Stimulated activated CD4-positive, alpha-beta T cell treated with anti-CD3 and anti-CD28 coated beads, Interleukin-1b, Interleukin-23, amount 100 ng/mL, for 4 hours (primary cell): Measurements from ENCODE around the gene DSC2.
"Not testable (repeated sequence)": the region's sequence is repeated elsewhere in the genome, so short reads cannot be mapped to it uniquely, and the experiment has no call there.

Source experiments
- DNase-seq, 2 donors: peaks; one replicate each; pipeline ENCODE4 v3.0.0-alpha.2; 2020; ENCODE audit warnings: low read depth in 2 of 2

DSC2 gene

GRCh38 chr18:31043709-31044108 is 58.5 kb downstream of the DSC2 start:
- no peak for DNase-seq

- DNase-seq: no peak
These were observed 59.6 kb downstream of the DSC2 start, which contains the start of gene DSC3 for GRCh38 chr18:31042406-31043181. Gene DSC3 (minus strand): TSS chr18:31042742. CDS start chr18:31042660, 82 bp downstream.

DNA sequence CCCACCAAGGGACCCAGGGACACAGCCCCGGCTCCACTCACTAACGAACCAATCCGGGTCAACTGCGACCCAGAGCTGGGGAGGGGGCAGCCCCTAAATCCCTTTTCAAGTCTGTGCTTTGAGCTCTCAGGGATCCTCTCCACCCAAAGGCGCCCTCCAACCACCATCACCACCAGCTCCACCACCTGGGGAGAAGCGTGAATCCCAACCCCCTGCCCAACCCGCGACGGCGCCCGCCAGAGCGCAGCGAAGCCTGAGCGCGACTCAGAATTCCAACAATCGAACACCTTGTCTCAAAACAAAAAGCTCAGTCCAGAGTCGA is 60.2 kb downstream of the DSC2 start:
- DNase-seq: no peak

DNA sequence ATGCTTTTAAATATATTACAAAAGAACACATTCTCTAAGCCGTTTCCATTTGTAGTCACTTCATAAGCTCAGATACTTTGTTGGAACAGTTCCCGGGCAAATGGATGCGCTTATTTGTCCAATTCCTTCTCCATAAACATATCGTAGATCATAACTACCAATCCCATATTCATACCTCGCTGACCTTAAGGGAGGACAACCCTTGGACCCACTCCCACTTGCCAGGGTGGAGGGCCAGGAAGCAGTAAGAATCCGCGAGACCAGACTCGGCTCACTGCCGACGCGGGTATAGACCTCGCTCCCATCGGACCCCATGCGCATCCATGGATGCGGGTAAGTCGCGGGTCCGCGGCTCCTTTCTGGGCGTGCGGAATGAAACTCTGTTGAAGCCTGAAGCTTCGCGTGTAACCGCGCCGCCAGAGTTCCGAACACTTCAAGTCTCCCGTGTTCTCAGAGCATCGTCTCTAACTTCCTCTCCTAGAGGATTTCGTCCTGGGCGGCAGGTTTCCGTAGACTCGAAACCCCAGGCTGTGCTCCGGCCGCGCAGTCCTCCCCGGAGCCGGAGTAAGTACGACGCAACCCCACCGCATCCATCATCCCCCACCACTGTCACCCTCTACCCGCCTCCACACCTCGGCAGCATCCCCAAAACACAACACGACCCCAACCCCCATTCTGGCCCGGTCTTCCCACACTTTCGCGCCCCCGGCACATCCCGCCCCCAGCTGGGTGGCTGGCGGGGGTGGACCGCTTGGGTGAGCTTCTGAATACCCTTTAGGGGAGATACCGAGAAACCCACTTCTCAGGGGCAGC is 60.7 kb downstream of the DSC2 start:
- peak in 1 of 2 donors; percentile 0 for DNase-seq

- DNase-seq: no peak
These were observed 61.4 kb downstream of the DSC2 start for GRCh38 chr18:31040686-31041270.

- DNase-seq: no peak
These were observed 62.8 kb downstream of the DSC2 start for GRCh38 chr18:31039426-31039825.

DNA sequence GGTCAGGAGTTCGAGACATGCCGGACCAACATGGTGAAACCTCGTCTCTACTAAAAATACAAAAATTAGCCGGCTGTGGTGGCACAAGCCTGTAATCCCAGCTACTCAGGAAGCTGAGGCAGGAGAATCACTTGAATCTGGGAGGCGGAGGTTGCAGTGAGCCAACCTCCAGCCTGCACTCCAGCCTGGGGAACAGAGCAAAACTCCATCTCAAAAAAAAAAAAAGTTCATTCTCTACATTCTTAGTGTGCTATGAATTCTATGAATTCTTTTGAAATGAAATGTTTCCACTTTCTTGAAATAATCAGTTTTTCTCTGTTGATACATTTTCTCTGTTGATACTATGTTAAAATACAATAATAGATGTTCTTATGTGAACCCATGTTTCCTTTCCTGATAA is 64.5 kb downstream of the DSC2 start:
- not testable (repeated sequence) for DNase-seq

DNA sequence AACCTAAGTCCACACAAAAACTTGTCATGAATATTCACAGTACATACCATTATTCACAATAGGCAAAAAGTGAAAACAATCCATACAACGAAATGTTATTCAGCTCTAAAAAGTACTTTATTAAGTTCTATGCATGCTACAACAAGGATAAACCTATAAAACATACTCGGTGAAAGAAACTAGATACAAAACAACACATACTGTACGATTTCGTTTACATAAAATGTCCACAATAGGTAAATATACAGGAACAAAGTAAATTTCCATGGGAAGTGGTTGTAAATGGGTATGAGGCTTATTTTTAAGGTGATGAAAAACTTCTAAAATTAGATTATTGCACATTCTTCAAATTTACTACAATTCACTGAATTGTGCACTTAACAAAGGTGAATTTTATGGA is 67.7 kb downstream of the DSC2 start:
- DNase-seq: no peak

DNA sequence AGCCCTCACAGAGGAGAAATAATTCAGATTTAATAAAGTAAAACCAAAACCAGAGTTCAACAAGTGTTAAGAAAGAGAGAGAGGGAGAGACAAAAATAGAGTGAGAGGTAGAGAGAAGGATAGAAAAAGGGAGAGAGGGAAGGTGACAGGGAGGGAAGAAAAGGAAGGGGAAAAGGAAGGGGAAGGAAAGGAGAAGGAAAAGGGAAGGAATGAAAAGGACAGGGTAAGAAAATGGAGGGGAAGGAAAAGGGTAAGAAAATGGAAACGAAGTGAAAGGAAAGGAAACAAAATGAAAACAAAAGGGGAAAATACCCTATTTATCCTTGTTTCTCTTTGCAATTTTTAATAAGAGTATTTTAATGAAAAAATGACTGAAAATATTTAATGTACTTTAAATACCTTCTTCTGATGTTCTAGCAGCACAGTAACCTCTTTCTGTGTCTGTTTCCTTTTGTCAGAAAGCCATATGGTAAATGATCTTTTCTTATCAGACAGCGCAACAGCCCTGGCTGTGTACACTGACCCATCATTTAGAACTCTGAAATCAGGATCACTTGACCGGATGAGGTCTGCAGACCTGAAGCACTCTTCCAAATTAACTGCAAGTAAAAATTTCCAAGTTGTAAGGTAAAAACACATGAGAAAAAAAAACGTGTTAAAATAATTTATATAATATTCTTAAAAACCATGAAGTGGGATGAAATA is 71.5 kb downstream of the DSC2 start:
- DNase-seq: no peak

- no peak for DNase-seq
These were observed 86.3 kb downstream of the DSC2 start for GRCh38 chr18:31015715-31016434.

- not testable (repeated sequence) for DNase-seq
These were observed 90.8 kb downstream of the DSC2 start for GRCh38 chr18:31011455-31011854.

- DNase-seq: no peak
These were observed 91.6 kb downstream of the DSC2 start for GRCh38 chr18:31010601-31011000.
